ENCODE data around the gene THSD4.
"Not testable (repeated sequence)": the region's sequence is repeated elsewhere in the genome, so short reads cannot be mapped to it uniquely, and the experiment has no call there.

DNA sequence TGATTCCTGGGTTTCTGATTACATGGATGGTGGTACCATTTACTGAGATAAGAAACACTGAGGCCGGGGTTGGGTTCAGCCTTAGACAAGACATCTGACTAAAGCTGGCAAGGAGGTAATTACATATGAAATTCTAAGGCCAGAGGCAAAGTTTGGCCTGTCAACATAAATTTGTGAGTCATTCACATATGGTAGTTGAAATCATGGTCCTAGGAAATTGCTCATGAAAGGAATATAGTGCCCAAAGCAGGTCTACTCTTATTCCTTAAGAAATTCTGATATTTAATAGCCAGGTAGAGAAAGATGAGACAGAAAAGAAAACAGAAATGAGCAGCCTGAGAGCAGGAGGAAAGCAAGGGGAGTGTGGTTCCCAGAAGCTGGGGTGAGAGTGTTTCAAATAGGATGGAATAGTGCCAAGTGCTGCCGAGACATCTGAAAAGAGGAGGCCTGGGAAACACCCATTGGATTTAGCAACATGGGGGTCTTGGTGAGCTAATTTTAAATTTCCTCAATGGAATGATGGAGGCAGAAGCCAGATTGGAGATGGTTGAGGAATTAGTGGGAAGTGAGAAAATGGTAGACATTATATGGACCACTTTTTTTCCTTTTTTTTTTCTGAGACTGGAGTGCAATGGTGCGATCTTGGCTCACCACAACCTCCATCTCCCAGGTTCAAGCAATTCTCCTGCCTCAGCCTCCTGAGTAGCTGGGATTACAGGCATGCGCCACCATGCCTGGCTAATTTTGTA, 610.1 kb downstream of the THSD4 start:
- TF ChIP-seq, protein P1, sequence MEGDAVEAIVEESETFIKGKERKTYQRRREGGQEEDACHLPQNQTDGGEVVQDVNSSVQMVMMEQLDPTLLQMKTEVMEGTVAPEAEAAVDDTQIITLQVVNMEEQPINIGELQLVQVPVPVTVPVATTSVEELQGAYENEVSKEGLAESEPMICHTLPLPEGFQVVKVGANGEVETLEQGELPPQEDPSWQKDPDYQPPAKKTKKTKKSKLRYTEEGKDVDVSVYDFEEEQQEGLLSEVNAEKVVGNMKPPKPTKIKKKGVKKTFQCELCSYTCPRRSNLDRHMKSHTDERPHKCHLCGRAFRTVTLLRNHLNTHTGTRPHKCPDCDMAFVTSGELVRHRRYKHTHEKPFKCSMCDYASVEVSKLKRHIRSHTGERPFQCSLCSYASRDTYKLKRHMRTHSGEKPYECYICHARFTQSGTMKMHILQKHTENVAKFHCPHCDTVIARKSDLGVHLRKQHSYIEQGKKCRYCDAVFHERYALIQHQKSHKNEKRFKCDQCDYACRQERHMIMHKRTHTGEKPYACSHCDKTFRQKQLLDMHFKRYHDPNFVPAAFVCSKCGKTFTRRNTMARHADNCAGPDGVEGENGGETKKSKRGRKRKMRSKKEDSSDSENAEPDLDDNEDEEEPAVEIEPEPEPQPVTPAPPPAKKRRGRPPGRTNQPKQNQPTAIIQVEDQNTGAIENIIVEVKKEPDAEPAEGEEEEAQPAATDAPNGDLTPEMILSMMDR (conservative IDR thresholded peaks at IDR 0.05; ENCODE audit: low read depth, low read length), result not testable (repeated sequence)
- TF ChIP-seq EZH2phosphoT487 (IDR thresholded peaks at IDR 0.05; ENCODE audit: borderline replicate concordance, low read length); EZH2 (IDR thresholded peaks at IDR 0.05; ENCODE audit: low read length, unreplicated experiment): not testable (repeated sequence)
